ENCODE results near the gene HBB.

DNA sequence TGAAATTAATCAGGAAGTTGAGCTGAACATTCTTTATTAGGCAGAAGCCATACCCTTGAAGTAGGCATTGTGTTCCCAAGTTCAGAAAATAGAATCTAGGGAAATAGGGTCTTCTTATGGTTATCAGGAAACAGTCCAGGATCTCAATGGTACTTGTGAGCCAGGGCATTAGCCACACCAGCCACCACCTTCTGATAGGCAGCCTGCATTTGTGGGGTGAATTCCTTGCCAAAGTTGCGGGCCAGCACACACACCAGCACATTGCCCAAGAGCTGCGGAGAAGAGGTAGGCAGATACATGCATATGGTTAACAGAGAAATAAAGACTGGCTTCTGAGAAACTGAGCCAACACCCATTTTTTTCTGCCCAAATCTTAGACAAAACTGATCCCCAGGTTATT lies 6.0 kb upstream of the HBB start:
- TF ChIP-seq, protein P1, sequence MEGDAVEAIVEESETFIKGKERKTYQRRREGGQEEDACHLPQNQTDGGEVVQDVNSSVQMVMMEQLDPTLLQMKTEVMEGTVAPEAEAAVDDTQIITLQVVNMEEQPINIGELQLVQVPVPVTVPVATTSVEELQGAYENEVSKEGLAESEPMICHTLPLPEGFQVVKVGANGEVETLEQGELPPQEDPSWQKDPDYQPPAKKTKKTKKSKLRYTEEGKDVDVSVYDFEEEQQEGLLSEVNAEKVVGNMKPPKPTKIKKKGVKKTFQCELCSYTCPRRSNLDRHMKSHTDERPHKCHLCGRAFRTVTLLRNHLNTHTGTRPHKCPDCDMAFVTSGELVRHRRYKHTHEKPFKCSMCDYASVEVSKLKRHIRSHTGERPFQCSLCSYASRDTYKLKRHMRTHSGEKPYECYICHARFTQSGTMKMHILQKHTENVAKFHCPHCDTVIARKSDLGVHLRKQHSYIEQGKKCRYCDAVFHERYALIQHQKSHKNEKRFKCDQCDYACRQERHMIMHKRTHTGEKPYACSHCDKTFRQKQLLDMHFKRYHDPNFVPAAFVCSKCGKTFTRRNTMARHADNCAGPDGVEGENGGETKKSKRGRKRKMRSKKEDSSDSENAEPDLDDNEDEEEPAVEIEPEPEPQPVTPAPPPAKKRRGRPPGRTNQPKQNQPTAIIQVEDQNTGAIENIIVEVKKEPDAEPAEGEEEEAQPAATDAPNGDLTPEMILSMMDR (IDR thresholded peaks at IDR 0.05) = no peak
- no peak for TF ChIP-seq POLR2A (IDR thresholded peaks at IDR 0.05)
